HepG2 (cell line): ENCODE results near the gene LZTR1. TPM values are rescaled to one million over a fixed set of nuclear protein-coding genes. Genes with fewer than 3 reads are reported as not detected.

Experiments
- ATAC-seq: fragments of 200-7000 bp; cut with Tn5 transposase; 3 replicates; pipeline ENCODE4 v1.9.1; 2020; ENCODE audit warnings: mild to moderate bottlenecking, moderate library complexity
- BruUV-seq: library from RNA; stranded (reverse); fragments of 400-500 nt; replicated peaks from 2 replicates; lab custom pipeline; 2021; lab: Mats Ljungman, UMichigan
- CTCF ChIA-PET: fragments of 300-600 bp; formaldehyde crosslinking; extraction: SDS; loops from one replicate; lab custom pipeline; 2021; ENCODE audit warnings: low total read pairs, inconsistent platforms, low intra/inter-chr PET ratio; lab: Yijun Ruan, JAX
- POLR2A ChIA-PET: fragments of 350-600 bp; sonication (Branson Sonifier 250); formaldehyde crosslinking; loops from one replicate; lab custom pipeline; 2020; ENCODE audit warnings: antibody characterized with exemption, inconsistent platforms; lab: Yijun Ruan, JAX
- DNase-seq: peaks from one replicate; pipeline ENCODE4 v3.0.0-alpha.2; 2015; ENCODE audit warnings: low spot score
- FAIRE-seq: peaks from 3 replicates; lab custom pipeline; 2011; peaks lifted over from hg19 to GRCh38; lab: Jason Lieb, UNC
- H2AFZ ChIP-seq: one replicate; pipeline ENCODE4 v1.6.1; 2011; ENCODE audit warnings: low read length, inconsistent platforms
- H3K27ac ChIP-seq: fragments of 300-600 bp; 3 replicates; pipeline ENCODE4 v1.8.0; 2011; ENCODE audit warnings: mixed run types, mild to moderate bottlenecking, mixed read lengths, low read length, inconsistent platforms; ENCODE audit not compliant: insufficient read depth; ENCODE audit errors: extremely low read length
- H3K27me3 ChIP-seq, 2 experiments: fragments of 200-600 bp in 1 of 2; 2 replicates in 1 of 2; 3 replicates in 1 of 2; pipeline versions ENCODE4 v1.6.0 to v1.8.0; 2011; ENCODE audit warnings: low read length in 2 of 2, mild to moderate bottlenecking in 2 of 2, moderate library complexity in 2 of 2, inconsistent platforms in 1 of 2; ENCODE audit not compliant: insufficient read depth in 2 of 2, control insufficient read depth in 1 of 2
- H3K36me3 ChIP-seq, 2 experiments: fragments of 200-600 bp in 1 of 2; replicated peaks in 1 of 2; 2 replicates in 1 of 2; 3 replicates in 1 of 2; pipeline versions ENCODE4 v1.5.1 to v1.8.0; 2011; ENCODE audit warnings: low read length in 2 of 2, inconsistent platforms in 1 of 2; ENCODE audit not compliant: insufficient read depth in 2 of 2, control insufficient read depth in 1 of 2
- H3K4me1 ChIP-seq: 2 replicates; pipeline ENCODE4 v1.5.1; 2012; ENCODE audit warnings: low read length, inconsistent platforms; ENCODE audit not compliant: insufficient read depth
- H3K4me2 ChIP-seq: 2 replicates; pipeline ENCODE4 v1.6.0; 2011; ENCODE audit warnings: low read depth, low read length, inconsistent platforms
- H3K4me3 ChIP-seq, 3 experiments: fragments of 200-600 bp in 1 of 3; sonication (generic), shearing (Covaris generic) in 1 of 3; replicated peaks in 1 of 3; 2 replicates each; pipeline ENCODE4 v1.5.1; 2011 to 2016; ENCODE audit warnings: low read length in 3 of 3, inconsistent platforms in 2 of 3, low read depth in 2 of 3, mild to moderate bottlenecking in 2 of 3, control low read depth in 1 of 3, mixed read lengths in 1 of 3; ENCODE audit not compliant: insufficient read depth in 1 of 3
- H3K79me2 ChIP-seq: one replicate; pipeline ENCODE4 v1.6.1; 2011; ENCODE audit warnings: low read length, inconsistent platforms; ENCODE audit not compliant: insufficient read depth
- H3K9ac ChIP-seq: 2 replicates; pipeline ENCODE4 v1.6.0; 2011; ENCODE audit warnings: mild to moderate bottlenecking, low read depth, low read length, inconsistent platforms; ENCODE audit not compliant: insufficient read depth
- H3K9me3 ChIP-seq: 2 replicates; pipeline ENCODE4 v1.5.1; 2012; ENCODE audit warnings: mild to moderate bottlenecking, low read length
- H4K20me1 ChIP-seq: 2 replicates; pipeline ENCODE4 v1.6.0; 2011; ENCODE audit warnings: inconsistent platforms, mild to moderate bottlenecking, low read length, moderate library complexity; ENCODE audit not compliant: insufficient read depth
- CBX2 ChIP-seq, 2 experiments: fragments of 200-600 bp in 1 of 2; sonication (generic); formaldehyde crosslinking in 1 of 2; IDR thresholded peaks; 2 replicates each; pipeline versions ENCODE4 v1.7.0 to v1.8.1; 2018 to 2022; ENCODE audit warnings: low read depth in 2 of 2, low read length in 1 of 2, mild to moderate bottlenecking in 1 of 2, missing genetic modification reagents in 1 of 2
- GZF1 ChIP-seq: sonication (generic); formaldehyde crosslinking; IDR thresholded peaks from 2 replicates; pipeline ENCODE4 v1.5.1; 2020; ENCODE audit warnings: mild to moderate bottlenecking, missing genetic modification reagents
- POGZ ChIP-seq: sonication (generic); formaldehyde crosslinking; IDR thresholded peaks from 2 replicates; pipeline ENCODE4 v1.4.0; 2020; ENCODE audit warnings: mild to moderate bottlenecking, missing genetic modification reagents
- POLR2A ChIP-seq, 2 experiments: IDR thresholded peaks; 2 replicates each; pipeline ENCODE4 v1.6.1; 2011; ENCODE audit warnings: low read depth in 2 of 2, low read length in 2 of 2, mild to moderate bottlenecking in 1 of 2, moderate library complexity in 1 of 2; ENCODE audit not compliant: insufficient read depth in 1 of 2
- SALL1 ChIP-seq: sonication (generic); formaldehyde crosslinking; IDR thresholded peaks from 2 replicates; pipeline ENCODE4 v1.8.0; 2022; ENCODE audit warnings: mild to moderate bottlenecking, missing genetic modification reagents
- SATB2 ChIP-seq: sonication (generic); formaldehyde crosslinking; IDR thresholded peaks from 2 replicates; pipeline ENCODE4 v1.5.0; 2020; ENCODE audit warnings: missing genetic modification reagents
- SCMH1 ChIP-seq: sonication (generic); formaldehyde crosslinking; IDR thresholded peaks from 2 replicates; pipeline ENCODE4 v1.9.0; 2021; ENCODE audit warnings: missing genetic modification reagents, mild to moderate bottlenecking, borderline replicate concordance
- TBL1XR1 ChIP-seq: fragments of 150-350 bp; IDR thresholded peaks from 2 replicates; pipeline ENCODE4 v1.6.1; 2014; ENCODE audit warnings: borderline replicate concordance, low read length; ENCODE audit not compliant: partially characterized antibody
- TEAD2 ChIP-seq: sonication (generic); formaldehyde crosslinking; IDR thresholded peaks from 2 replicates; pipeline ENCODE4 v1.9.0; 2021; ENCODE audit warnings: missing genetic modification reagents
- TRIM24 ChIP-seq: sonication (generic); formaldehyde crosslinking; IDR thresholded peaks from 2 replicates; pipeline ENCODE4 v1.8.0; 2022; ENCODE audit warnings: mild to moderate bottlenecking, missing genetic modification reagents
- ZNF263 ChIP-seq: sonication (generic); formaldehyde crosslinking; IDR thresholded peaks from 2 replicates; pipeline ENCODE4 v1.4.0; 2020; ENCODE audit warnings: missing genetic modification reagents
- ZNF556 ChIP-seq: sonication (generic); formaldehyde crosslinking; IDR thresholded peaks from 2 replicates; pipeline ENCODE4 v1.4.0; 2020; ENCODE audit warnings: mild to moderate bottlenecking, missing genetic modification reagents, borderline replicate concordance
- ZNF660 ChIP-seq: sonication (generic); formaldehyde crosslinking; IDR thresholded peaks from 2 replicates; pipeline ENCODE4 v1.5.1; 2020; ENCODE audit warnings: mild to moderate bottlenecking, low read depth, missing genetic modification reagents, borderline replicate concordance
- ZNF749 ChIP-seq: sonication (generic); formaldehyde crosslinking; IDR thresholded peaks from 2 replicates; pipeline ENCODE4 v1.8.0; 2022; ENCODE audit warnings: mild to moderate bottlenecking, missing genetic modification reagents, moderate library complexity, borderline replicate concordance
- ZSCAN30 ChIP-seq: sonication (generic); formaldehyde crosslinking; IDR thresholded peaks from 2 replicates; pipeline ENCODE4 v1.5.0; 2020; ENCODE audit warnings: mild to moderate bottlenecking, missing genetic modification reagents
- WGBS: methylation state at CpG from one replicate; pipeline ENCODE4 v1.1.6; 2017; ENCODE audit warnings: low lambda C conversion rate; 5-methylcytosine and 5-hydroxymethylcytosine counted together
- in situ Hi-C: cut with HindIII; loops from 2 replicates; pipeline ENCODE4 v1.10.0; 2017; ENCODE audit warnings: low pct_unique_long_range_greater_than_20kb; ENCODE audit not compliant: extremely low pct_ligation_motif_present
- intact Hi-C: fragments of 100-400 bp; cut with micrococcal nuclease; formaldehyde crosslinking; loops from one replicate; pipeline ENCODE4 v1.10.0; 2022; ENCODE audit not compliant: unreplicated experiment
- polyA plus RNA-seq, 8 experiments: library from polyadenylated mRNA; depleted of rRNA in 3 of 8; stranded (reverse) in 7 of 8; unstranded in 1 of 8; fragments of >200 nt; fragmentation: Illumina TruSeq in 4 of 8; extraction: Trizol in 4 of 8; gene quantifications; 2 replicates each; pipeline versions ENCODE4 v1.2.1 to v1.2.3, GENCODE V29; 2011 to 2016; ENCODE audit warnings: low read depth in 4 of 8, missing spikeins in 1 of 8, mixed read lengths in 1 of 8; ENCODE audit not compliant: insufficient read depth in 1 of 8
- total RNA-seq, 5 experiments: library from RNA; depleted of rRNA; stranded (reverse); fragments of >200 nt; fragmentation: Illumina TruSeq; extraction: Trizol; gene quantifications; 2 replicates each; pipeline ENCODE4 v1.2.3, GENCODE V29; 2016; ENCODE audit warnings: low read depth in 1 of 5
- TF ChIP-seq, protein P1 (sequence below): sonication (generic); formaldehyde crosslinking; IDR thresholded peaks from 2 replicates; pipeline ENCODE4 v1.4.0; 2020; ENCODE audit warnings: missing genetic modification reagents, mild to moderate bottlenecking, borderline replicate concordance
- TF ChIP-seq, protein P2 (sequence below): sonication (generic); formaldehyde crosslinking; IDR thresholded peaks from 2 replicates; pipeline ENCODE4 v1.9.0; 2022; ENCODE audit warnings: low read depth, missing genetic modification reagents
- TF ChIP-seq, protein P3 (sequence below): sonication (generic); formaldehyde crosslinking; IDR thresholded peaks from 2 replicates; pipeline ENCODE4 v1.5.1; 2020; ENCODE audit warnings: missing genetic modification reagents, mild to moderate bottlenecking, borderline replicate concordance

Gene LZTR1
- total and polyA plus RNA-seq, 2 of the 13 experiments (the other 11 are each of a cell fraction or from before 2014, with no cell fraction given) = 21.8 to 22.4 TPM

DNA sequence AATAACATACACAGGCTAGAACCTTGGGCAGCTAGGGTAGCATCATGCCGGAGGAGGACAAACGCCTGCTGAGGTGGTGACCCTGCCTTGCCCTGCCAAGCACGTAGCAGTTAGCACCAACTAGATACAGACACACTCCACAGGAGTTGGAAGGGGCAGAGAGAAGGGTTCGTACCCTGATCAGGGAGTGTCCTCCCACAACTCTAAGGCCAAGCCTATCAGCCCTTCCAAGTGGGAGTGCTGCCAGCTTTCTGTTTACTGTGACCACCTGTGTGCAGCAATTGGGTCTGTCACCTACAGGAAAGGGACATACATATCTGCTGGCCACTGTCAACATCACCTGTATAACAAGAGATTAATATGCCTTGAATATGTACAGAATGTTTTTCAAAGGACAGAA is 21.7 kb downstream of the LZTR1 start:
- peaks cover 18% of the 10 kb centered on the region for H3K79me2 ChIP-seq
- in situ Hi-C loops = no loop called here
- H3K4me3 ChIP-seq = peak overlapping the region in 2 of 3 experiments; percentile 19 to 89; a peak in 3 of 6 replicates
- H3K27me3 ChIP-seq = no peaks in the 10 kb centered on the region; a peak in 1 of 5 replicates
- BruUV-seq = no TSS peak
- DNase-seq (no peak), FAIRE-seq (peak; percentile 18), ATAC-seq (no peak)
- H4K20me1 ChIP-seq = 0 out of 2 replicates have a peak, but pooled peaks cover 2% of the 10 kb centered on the region
- no peaks in the 10 kb centered on the region for H3K9me3 ChIP-seq
- no peak overlapping the region for H3K27ac ChIP-seq
- intact Hi-C loops = loop anchor here (2.0 kb wide), 1 partner anchor 41 kb away; no protein-coding TSS in a partner anchor
- H3K36me3 ChIP-seq = peaks cover 7 to 18% of the 10 kb centered on the region in 2 experiments; a peak in 4 of 5 replicates
- H3K4me1 ChIP-seq = peaks cover 30% of the 10 kb centered on the region
- no peak overlapping the region for H3K9ac ChIP-seq
- ChIA-PET CTCF (no interaction called here), POLR2A (interaction anchor here (1.1 to 3.4 kb wide), 6 partner anchors 9 to 52 kb away, joined by 3 to 45 read pairs (median 12); partner anchors contain the start of genes LZTR1 and P2RX6)
- WGBS = 82% methylated on average over 3 of the region's 4 CpGs
- no peak overlapping the region for H2AFZ ChIP-seq
- peak overlapping the region; percentile 95 for H3K4me2 ChIP-seq
- no peak for TF ChIP-seq TRIM24
- no peak for TF ChIP-seq ZNF749 (CRISPR knock-in tag)
- TF ChIP-seq ZNF660 (CRISPR knock-in tag) = no peak
- TF ChIP-seq, protein P1, sequence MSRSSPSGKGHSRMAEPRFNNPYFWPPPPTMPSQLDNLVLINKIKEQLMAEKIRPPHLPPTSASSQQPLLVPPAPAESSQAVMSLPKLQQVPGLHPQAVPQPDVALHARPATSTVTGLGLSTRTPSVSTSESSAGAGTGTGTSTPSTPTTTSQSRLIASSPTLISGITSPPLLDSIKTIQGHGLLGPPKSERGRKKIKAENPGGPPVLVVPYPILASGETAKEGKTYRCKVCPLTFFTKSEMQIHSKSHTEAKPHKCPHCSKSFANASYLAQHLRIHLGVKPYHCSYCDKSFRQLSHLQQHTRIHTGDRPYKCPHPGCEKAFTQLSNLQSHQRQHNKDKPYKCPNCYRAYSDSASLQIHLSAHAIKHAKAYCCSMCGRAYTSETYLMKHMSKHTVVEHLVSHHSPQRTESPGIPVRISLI = no peak
- TF ChIP-seq, protein P2, sequence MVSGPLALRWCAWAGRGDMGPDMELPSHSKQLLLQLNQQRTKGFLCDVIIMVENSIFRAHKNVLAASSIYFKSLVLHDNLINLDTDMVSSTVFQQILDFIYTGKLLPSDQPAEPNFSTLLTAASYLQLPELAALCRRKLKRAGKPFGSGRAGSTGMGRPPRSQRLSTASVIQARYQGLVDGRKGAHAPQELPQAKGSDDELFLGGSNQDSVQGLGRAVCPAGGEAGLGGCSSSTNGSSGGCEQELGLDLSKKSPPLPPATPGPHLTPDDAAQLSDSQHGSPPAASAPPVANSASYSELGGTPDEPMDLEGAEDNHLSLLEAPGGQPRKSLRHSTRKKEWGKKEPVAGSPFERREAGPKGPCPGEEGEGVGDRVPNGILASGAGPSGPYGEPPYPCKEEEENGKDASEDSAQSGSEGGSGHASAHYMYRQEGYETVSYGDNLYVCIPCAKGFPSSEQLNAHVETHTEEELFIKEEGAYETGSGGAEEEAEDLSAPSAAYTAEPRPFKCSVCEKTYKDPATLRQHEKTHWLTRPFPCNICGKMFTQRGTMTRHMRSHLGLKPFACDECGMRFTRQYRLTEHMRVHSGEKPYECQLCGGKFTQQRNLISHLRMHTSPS (CRISPR knock-in tag) = no peak
- no peak for TF ChIP-seq TBL1XR1
- TF ChIP-seq POLR2A (IDR thresholded peaks at IDR 0.05; ENCODE audit: insufficient read depth in 1 of 2, low read depth in 2 of 2, low read length in 2 of 2) = peak in 1 of 2 experiments; percentile 36; a peak in 1 of 4 replicates
- TF ChIP-seq CBX2 (IDR thresholded peaks at IDR 0.05; ENCODE audit: low read depth, low read length) = no peak
- no peak for TF ChIP-seq CBX2 (CRISPR knock-in tag; IDR thresholded peaks at IDR 0.05; ENCODE audit: low read depth)
- no peak for TF ChIP-seq ZNF556 (CRISPR knock-in tag)
- no peak for TF ChIP-seq SCMH1 (CRISPR knock-in tag)
- TF ChIP-seq TEAD2 (CRISPR knock-in tag) = no peak
- TF ChIP-seq SATB2 (CRISPR knock-in tag) = no peak
- no peak for TF ChIP-seq GZF1 (CRISPR knock-in tag)
- TF ChIP-seq, protein P3, sequence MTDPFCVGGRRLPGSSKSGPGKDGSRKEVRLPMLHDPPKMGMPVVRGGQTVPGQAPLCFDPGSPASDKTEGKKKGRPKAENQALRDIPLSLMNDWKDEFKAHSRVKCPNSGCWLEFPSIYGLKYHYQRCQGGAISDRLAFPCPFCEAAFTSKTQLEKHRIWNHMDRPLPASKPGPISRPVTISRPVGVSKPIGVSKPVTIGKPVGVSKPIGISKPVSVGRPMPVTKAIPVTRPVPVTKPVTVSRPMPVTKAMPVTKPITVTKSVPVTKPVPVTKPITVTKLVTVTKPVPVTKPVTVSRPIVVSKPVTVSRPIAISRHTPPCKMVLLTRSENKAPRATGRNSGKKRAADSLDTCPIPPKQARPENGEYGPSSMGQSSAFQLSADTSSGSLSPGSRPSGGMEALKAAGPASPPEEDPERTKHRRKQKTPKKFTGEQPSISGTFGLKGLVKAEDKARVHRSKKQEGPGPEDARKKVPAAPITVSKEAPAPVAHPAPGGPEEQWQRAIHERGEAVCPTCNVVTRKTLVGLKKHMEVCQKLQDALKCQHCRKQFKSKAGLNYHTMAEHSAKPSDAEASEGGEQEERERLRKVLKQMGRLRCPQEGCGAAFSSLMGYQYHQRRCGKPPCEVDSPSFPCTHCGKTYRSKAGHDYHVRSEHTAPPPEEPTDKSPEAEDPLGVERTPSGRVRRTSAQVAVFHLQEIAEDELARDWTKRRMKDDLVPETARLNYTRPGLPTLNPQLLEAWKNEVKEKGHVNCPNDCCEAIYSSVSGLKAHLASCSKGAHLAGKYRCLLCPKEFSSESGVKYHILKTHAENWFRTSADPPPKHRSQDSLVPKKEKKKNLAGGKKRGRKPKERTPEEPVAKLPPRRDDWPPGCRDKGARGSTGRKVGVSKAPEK (CRISPR knock-in tag) = no peak
- TF ChIP-seq SALL1 (CRISPR knock-in tag) = peak; percentile 33; the same call in 1 of the 2 replicates
- no peak for TF ChIP-seq ZNF263 (CRISPR knock-in tag)
- no peak for TF ChIP-seq ZSCAN30 (CRISPR knock-in tag)
- no peak for TF ChIP-seq POGZ (CRISPR knock-in tag)
